K562 (cell line): ENCODE results near the gene SGMS1.

Source experiments
- BHLHE40 ChIP-seq: IDR thresholded peaks from 2 replicates; pipeline ENCODE4 v1.6.1; 2011; ENCODE audit warnings: low read length, improper control_type of control experiment
- EZH2 ChIP-seq: IDR thresholded peaks from 2 replicates; pipeline ENCODE4 v1.6.1; 2012; ENCODE audit warnings: low read depth, mild to moderate bottlenecking, inconsistent platforms, low read length, borderline replicate concordance
- FOXM1 ChIP-seq, 2 experiments: fragments of 450-650 bp in 1 of 2; sonication (generic) in 1 of 2; formaldehyde crosslinking in 1 of 2; IDR thresholded peaks; 2 replicates each; pipeline versions ENCODE4 v1.6.1 to v1.9.0; 2017 to 2022; ENCODE audit warnings: low read depth in 2 of 2, mild to moderate bottlenecking in 2 of 2, missing genetic modification reagents in 1 of 2, moderate library complexity in 1 of 2
- TBP ChIP-seq: optimal IDR thresholded peaks from 2 replicates; pipeline ENCODE3; 2011; ENCODE audit warnings: low read depth, low read length, improper control_type of control experiment
- ZBTB26 ChIP-seq: fragments of 450-650 bp; formaldehyde crosslinking; IDR thresholded peaks from 2 replicates; pipeline ENCODE4 v1.4.0; 2022; ENCODE audit warnings: missing genetic modification characterization
- ZNF133 ChIP-seq: fragments of 250-450 bp; sonication (Bioruptor Pico); IDR thresholded peaks from 2 replicates; pipeline ENCODE4 v1.4.0; 2020; ENCODE audit warnings: mild to moderate bottlenecking

GRCh38 chr10:50362547-50363125 is 261.1 kb downstream of the SGMS1 start:
- TF ChIP-seq EZH2: no peak
- no peak for TF ChIP-seq ZNF133 (CRISPR knock-in tag)
- no peak for TF ChIP-seq ZBTB26 (CRISPR knock-in tag)
- no peak for TF ChIP-seq TBP
- no peak for TF ChIP-seq FOXM1 (IDR thresholded peaks at IDR 0.05; ENCODE audit: low read depth)
- no peak for TF ChIP-seq FOXM1 (CRISPR knock-in tag; IDR thresholded peaks at IDR 0.05; ENCODE audit: low read depth)
- TF ChIP-seq BHLHE40: no peak
